ENCODE results near the gene RIPOR1.

The RIPOR1 gene

DNA sequence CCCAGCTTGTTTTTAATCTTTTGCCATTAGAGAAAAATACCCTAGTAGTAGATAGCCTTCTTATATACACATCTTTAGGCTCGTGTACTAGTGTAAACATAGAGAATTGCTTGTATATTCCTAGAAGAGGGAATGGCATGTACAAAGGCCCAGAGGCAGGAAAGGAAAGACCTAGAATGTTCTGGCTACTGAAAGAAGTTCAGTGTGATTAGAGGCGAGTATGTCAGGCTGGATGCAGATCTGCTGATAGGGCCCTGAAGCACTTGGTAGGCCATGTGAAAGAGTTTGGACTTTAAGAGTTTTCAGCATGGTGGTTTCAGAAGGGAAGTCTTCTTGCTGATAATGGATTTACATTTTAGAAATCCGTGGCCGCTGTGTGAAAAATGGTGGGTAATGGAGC lies 51.1 kb downstream of the RIPOR1 start:
- Histone ChIP-seq H3K4me2 (no peak overlapping the region), H3K4me1 (peaks cover 0 to 3% (median 0%) of the 10 kb centered on the region in 10 experiments; a peak in 4 of 20 replicates), H3K27ac (no peak overlapping the region), H3K27me3 (no peaks in the 10 kb centered on the region), H3K9me3 (replicated peaks in 1 of 11) (no peaks in the 10 kb centered on the region), H3K9ac (no peak overlapping the region), H4K20me1 (peaks cover 0 to 100% (median 50%) of the 10 kb centered on the region in 11 experiments; a peak in 21 of 22 replicates), H3K36me3 (peaks cover 0 to 98% (median 96%) of the 10 kb centered on the region in 11 experiments), H3K4me3 (no peak overlapping the region)
- TF ChIP-seq Cebpa-rat (IDR thresholded peaks at IDR 0.05): no peak

DNA sequence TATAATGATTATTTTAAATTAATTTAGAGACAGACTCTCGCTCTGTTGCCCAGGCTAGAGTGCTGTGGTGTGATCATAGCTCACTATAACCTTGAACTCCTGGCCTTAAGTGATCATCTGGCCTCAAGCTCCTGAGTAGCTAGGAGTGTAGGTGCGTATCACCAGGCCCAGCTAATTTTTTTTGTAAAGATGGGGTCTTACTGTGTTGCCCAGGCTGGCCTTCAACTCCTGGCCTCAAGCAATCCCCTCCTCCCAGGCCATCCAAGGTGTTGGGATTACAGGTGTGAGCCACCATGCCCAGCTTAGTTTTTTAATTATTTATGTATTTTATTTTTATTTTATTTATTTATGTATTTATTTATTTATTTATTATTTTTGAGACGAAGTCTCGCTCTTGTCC lies 51.6 kb downstream of the RIPOR1 start:
- Histone ChIP-seq H3K4me2 (no peak overlapping the region), H3K36me3 (peaks cover 0 to 98% (median 96%) of the 10 kb centered on the region in 11 experiments), H3K9ac (no peak overlapping the region), H3K27me3 (no peaks in the 10 kb centered on the region), H3K4me3 (no peak overlapping the region), H3K9me3 (replicated peaks in 1 of 11) (no peaks in the 10 kb centered on the region), H3K27ac (no peak overlapping the region), H4K20me1 (peaks cover 0 to 100% (median 46%) of the 10 kb centered on the region in 11 experiments; a peak in 21 of 22 replicates), H3K4me1 (peaks cover 0 to 8% (median 2%) of the 10 kb centered on the region in 10 experiments; a peak in 6 of 20 replicates)
- TF ChIP-seq Cebpa-rat (IDR thresholded peaks at IDR 0.05): no peak

DNA sequence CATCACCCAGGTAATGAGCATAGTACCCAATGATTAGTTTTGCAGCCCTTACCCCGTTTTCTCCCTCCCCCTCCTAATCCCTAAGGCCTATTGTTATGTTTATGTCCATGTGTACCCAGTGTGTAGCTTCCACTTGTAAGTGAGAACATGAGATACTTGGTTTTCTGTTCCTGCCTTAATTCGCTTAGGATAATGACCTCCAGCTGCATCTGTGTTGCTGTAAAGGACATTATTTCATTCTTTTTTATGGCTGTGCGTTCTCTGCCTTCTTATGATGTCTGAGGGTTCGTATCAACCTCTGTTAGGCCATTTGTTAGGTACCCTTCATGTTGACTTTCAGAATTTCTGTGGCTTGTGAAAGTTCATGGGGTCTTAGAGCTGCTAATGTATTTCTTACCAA lies 64.7 kb downstream of the RIPOR1 start:
- Histone ChIP-seq H3K4me2 (no peak overlapping the region), H3K9me3 (replicated peaks in 1 of 11) (no peaks in the 10 kb centered on the region), H3K27ac (no peak overlapping the region), H4K20me1 (peaks cover 0 to 84% (median 36%) of the 10 kb centered on the region in 11 experiments; a peak in 19 of 22 replicates), H3K4me1 (no peaks in the 10 kb centered on the region), H3K9ac (no peak overlapping the region), H3K27me3 (no peaks in the 10 kb centered on the region), H3K4me3 (no peak overlapping the region), H3K36me3 (peaks cover 26 to 57% (median 44%) of the 10 kb centered on the region in 11 experiments)
- TF ChIP-seq Cebpa-rat (IDR thresholded peaks at IDR 0.05): no peak

DNA sequence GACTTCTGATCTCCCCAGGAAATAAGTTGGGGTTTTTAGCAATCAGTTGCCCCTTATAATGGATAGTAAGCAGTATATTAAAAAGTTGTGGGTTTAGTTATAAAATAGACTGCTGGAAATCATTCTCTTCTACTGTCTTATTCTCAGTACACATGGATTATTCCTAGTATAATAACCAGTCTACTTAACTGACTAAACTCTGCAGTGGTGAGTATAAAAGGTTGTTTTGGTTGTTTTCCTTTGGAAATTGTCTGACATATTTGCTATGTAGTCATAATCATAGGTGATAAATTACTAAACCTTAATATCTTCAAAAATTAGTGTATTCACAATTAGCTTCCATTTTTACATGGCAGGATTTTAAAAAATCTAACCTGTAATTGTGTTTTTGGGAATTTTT lies 65.1 kb downstream of the RIPOR1 start:
- H3K4me3 ChIP-seq: no peak overlapping the region
- peaks cover 0 to 83% (median 36%) of the 10 kb centered on the region in 11 experiments; a peak in 19 of 22 replicates for H4K20me1 ChIP-seq
- H3K36me3 ChIP-seq: peaks cover 29 to 61% (median 47%) of the 10 kb centered on the region in 11 experiments
- no peak for TF ChIP-seq Cebpa-rat (IDR thresholded peaks at IDR 0.05)
- no peak overlapping the region for H3K4me2 ChIP-seq
- H3K27me3 ChIP-seq: no peaks in the 10 kb centered on the region
- no peak overlapping the region for H3K27ac ChIP-seq
- no peaks in the 10 kb centered on the region for H3K4me1 ChIP-seq
- no peak overlapping the region for H3K9ac ChIP-seq
- no peaks in the 10 kb centered on the region for H3K9me3 ChIP-seq (replicated peaks in 1 of 11)

DNA sequence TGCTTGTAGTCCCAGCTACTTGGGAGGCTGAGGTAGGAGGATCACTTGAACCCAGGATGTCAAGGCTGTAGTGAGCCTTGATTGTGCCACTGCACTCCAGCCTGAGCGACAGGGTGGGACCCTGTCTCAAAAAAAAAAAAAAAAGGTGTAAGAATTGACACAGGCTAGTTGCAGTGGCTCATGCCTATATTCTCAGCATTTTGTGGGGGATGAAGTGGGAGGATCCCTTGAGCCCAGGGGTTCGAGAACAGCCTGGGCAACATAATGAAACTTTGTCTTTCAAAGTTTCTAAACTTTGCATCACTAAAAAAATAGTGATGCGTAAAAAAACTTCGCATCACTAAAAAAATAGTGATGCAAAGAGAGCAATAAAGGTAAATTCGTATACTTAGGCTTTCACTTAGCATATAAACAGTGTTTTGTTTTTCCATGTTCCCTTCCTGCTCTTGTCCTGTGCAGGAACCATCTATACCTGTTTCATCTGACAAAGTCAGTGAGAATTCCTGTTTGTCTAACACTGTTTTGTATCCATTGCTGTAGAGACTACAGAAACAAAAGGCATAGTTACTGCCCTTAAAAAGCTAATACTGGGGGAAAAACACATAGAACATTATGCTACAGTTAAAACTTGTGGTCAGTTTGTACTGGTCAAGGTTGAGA lies 65.8 kb downstream of the RIPOR1 start:
- H4K20me1 ChIP-seq: peaks cover 0 to 83% (median 36%) of the 10 kb centered on the region in 11 experiments; a peak in 20 of 22 replicates
- H3K9ac ChIP-seq: no peak overlapping the region
- no peaks in the 10 kb centered on the region for H3K4me1 ChIP-seq
- TF ChIP-seq Cebpa-rat (IDR thresholded peaks at IDR 0.05): no peak
- H3K27me3 ChIP-seq: no peaks in the 10 kb centered on the region
- no peak overlapping the region for H3K27ac ChIP-seq
- no peak overlapping the region for H3K4me3 ChIP-seq
- no peaks in the 10 kb centered on the region for H3K9me3 ChIP-seq (replicated peaks in 1 of 11)
- H3K36me3 ChIP-seq: peaks cover 33 to 68% (median 54%) of the 10 kb centered on the region in 11 experiments
- no peak overlapping the region for H3K4me2 ChIP-seq

DNA sequence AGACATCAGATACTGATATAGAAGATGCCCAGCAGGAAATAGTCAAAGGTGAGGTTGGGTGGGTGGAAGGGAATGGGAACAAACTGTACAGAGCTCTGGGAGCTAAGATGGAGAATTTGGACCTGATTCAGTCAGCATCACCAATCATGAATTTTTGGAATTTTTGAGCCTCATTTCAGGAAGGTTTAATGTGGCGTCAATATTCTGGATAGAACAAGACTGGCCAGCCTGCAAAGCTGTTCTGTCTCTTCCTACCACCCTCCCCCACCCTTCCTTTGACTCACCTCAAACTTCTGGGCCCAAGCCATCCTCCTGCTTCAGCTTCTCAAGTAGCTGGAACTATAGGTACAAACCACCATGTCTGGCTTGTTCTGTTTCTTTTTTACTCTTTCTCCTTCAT lies 66.3 kb downstream of the RIPOR1 start:
- no peaks in the 10 kb centered on the region for H3K27me3 ChIP-seq
- no peak for TF ChIP-seq Cebpa-rat (IDR thresholded peaks at IDR 0.05)
- H3K36me3 ChIP-seq: peaks cover 33 to 73% (median 60%) of the 10 kb centered on the region in 11 experiments
- H3K9ac ChIP-seq: no peak overlapping the region
- H3K9me3 ChIP-seq (replicated peaks in 1 of 11): no peaks in the 10 kb centered on the region
- peaks cover 0 to 85% (median 36%) of the 10 kb centered on the region in 11 experiments; a peak in 20 of 22 replicates for H4K20me1 ChIP-seq
- no peak overlapping the region for H3K27ac ChIP-seq
- H3K4me2 ChIP-seq: no peak overlapping the region
- no peaks in the 10 kb centered on the region for H3K4me1 ChIP-seq
- no peak overlapping the region for H3K4me3 ChIP-seq
